Measurements from ENCODE around the gene STRIT1. TPM values are rescaled to one million over a fixed set of nuclear protein-coding genes. Genes with fewer than 3 reads are reported as not detected.

The STRIT1 gene
- total and polyA plus RNA-seq, 2 of the 4 experiments (the other 2 are of a cell fraction), result not detected

- peak; percentile 88 for TF ChIP-seq CTCF (conservative IDR thresholded peaks at IDR 0.05; ENCODE audit: low read depth, low read length)
- TF ChIP-seq FOS (IDR thresholded peaks at IDR 0.05; ENCODE audit: low read depth, low read length), result no peak
- TF ChIP-seq SMC3 (IDR thresholded peaks at IDR 0.05; ENCODE audit: low read depth, low read length), result peak; percentile 94
- TF ChIP-seq RAD21 (IDR thresholded peaks at IDR 0.05; ENCODE audit: low read length), result peak; percentile 95
- no TSS peak for BruUV-seq (replicated peaks)
- no peak overlapping the region for H2AK9ac ChIP-seq (replicated peaks; ENCODE audit: low read depth, low read length, poor library complexity)
- no peak overlapping the region for H2BK5ac ChIP-seq (ENCODE audit: low read depth, low read length, poor library complexity, severe bottlenecking)
- H2AFZ ChIP-seq (replicated peaks; ENCODE audit: low read length, poor library complexity), result no peak overlapping the region
- H2BK15ac ChIP-seq (ENCODE audit: low read depth, low read length), result no peak overlapping the region
- no peak overlapping the region for H3K14ac ChIP-seq (replicated peaks; ENCODE audit: low read depth, low read length)
- in situ Hi-C loops (cut with MboI; ENCODE audit: low sequenced_read_pairs) (loop anchor here (10.0 kb wide), 1 partner anchor 998 kb away; the partner anchor contains the start of gene DHX36), intact Hi-C loops (cut with micrococcal nuclease) (loop anchor here (1.0 to 5.0 kb wide), 5 partner anchors 246 to 986 kb away; no protein-coding TSS in a partner anchor), dilution Hi-C loops (cut with HindIII; ENCODE audit: low sequenced_read_pairs, unreplicated experiment) (no loop called here)
- H2AK5ac ChIP-seq (ENCODE audit: low read depth, low read length), result peak overlapping the region; percentile 50; the same call in 1 of the 2 replicates
- WGBS, 2 experiments (ENCODE audit: extremely low coverage in 2 of 2, insufficient read length in 1 of 2), result no CpG with 5 or more reads among the region's 3 CpGs
- no peak overlapping the region for H3K4me3 ChIP-seq (ENCODE audit: insufficient read depth, low read depth, low read length)
- ATAC-seq (ENCODE audit: low read depth) (peak; percentile 91), DNase-seq (peak; percentile 89)
- H3K9me3 ChIP-seq (ENCODE audit: control insufficient read depth, insufficient read depth, low read length), result no peaks in the 10 kb centered on the region
- H3K27ac ChIP-seq (ENCODE audit: insufficient read depth, low read length), result no peak overlapping the region
- no peak overlapping the region for H3K9ac ChIP-seq (ENCODE audit: low read depth, low read length)
- no peak overlapping the region for H3K4ac ChIP-seq (ENCODE audit: low read depth, low read length)
- no peaks in the 10 kb centered on the region for H3K4me1 ChIP-seq (ENCODE audit: control insufficient read depth, insufficient read depth, low read length)
- no peaks in the 10 kb centered on the region for H3K36me3 ChIP-seq (ENCODE audit: control insufficient read depth, insufficient read depth, low read length)
- POLR2A ChIA-PET (ENCODE audit: unreplicated experiment), result no interaction called here
- no peak overlapping the region for H3K56ac ChIP-seq (ENCODE audit: extremely low read depth, insufficient read depth, low read length)
- H2BK120ac ChIP-seq (ENCODE audit: low read depth, low read length), result no peak overlapping the region
- no peaks in the 10 kb centered on the region for H3K27me3 ChIP-seq (ENCODE audit: control insufficient read depth, insufficient read depth, low read length)
- H3K9me1 ChIP-seq (ENCODE audit: insufficient read depth, low read length), result no peaks in the 10 kb centered on the region; the same call in 1 of the 2 replicates
- no peak overlapping the region for H3K23ac ChIP-seq (ENCODE audit: low read depth, low read length)
- H4K20me1 ChIP-seq (ENCODE audit: insufficient read depth, low read length), result no peaks in the 10 kb centered on the region
- H4K8ac ChIP-seq (ENCODE audit: low read depth in 2 of 2, low read length in 2 of 2), result no peak overlapping the region
- H4K5ac ChIP-seq (ENCODE audit: low read depth, low read length), result no peak overlapping the region
- no peak overlapping the region for H4K91ac ChIP-seq (ENCODE audit: insufficient read depth, low read depth, low read length)
- CTCF ChIA-PET, result interaction anchor here (0.5 to 2.7 kb wide), 16 partner anchors 11 to 1703 kb away, joined by 3 to 12 read pairs (median 3); no protein-coding TSS in a partner anchor
- no peak overlapping the region for H2BK20ac ChIP-seq (ENCODE audit: low read depth, low read length)
- H3K79me1 ChIP-seq (ENCODE audit: low read depth in 1 of 2, low read length in 2 of 2), result no peaks in the 10 kb centered on the region
- H3K4me2 ChIP-seq (ENCODE audit: low read depth, low read length), result no peak overlapping the region
- H3K18ac ChIP-seq (ENCODE audit: low read depth, low read length), result no peak overlapping the region
Observed at GRCh38 chr3:155323063-155323666, 29.7 kb upstream of the STRIT1 start.
